ENCODE results near the gene PPP4R1. TPM values are rescaled to one million over a fixed set of nuclear protein-coding genes. Genes with fewer than 3 reads are reported as not detected.
"Not testable (repeated sequence)": the region's sequence is repeated elsewhere in the genome, so short reads cannot be mapped to it uniquely, and the experiment has no call there.

PPP4R1 gene
- total RNA-seq (2014; rRNA removed; shearing (Covaris generic)) = 82.5 and 86.4 TPM in 2 replicates

GRCh38 chr18:9614401-9615279, at the start of gene PPP4R1:
TSS of gene PPP4R1 (minus strand) at chr18:9614559. CDS start at chr18:9614484, 75 bp downstream.
- DNase-seq (ENCODE audit: low read depth) = peak; percentile 77

- DNase-seq (ENCODE audit: low read depth) = peak; percentile 32
These were observed 49.0 kb upstream of the PPP4R1 start for GRCh38 chr18:9663377-9663776.

- peak; percentile 45 for DNase-seq (ENCODE audit: low read depth)
These were observed 47.2 kb upstream of the PPP4R1 start for GRCh38 chr18:9661564-9661963.

GRCh38 chr18:9659499-9660375, 45.4 kb upstream of the PPP4R1 start:
- DNase-seq (ENCODE audit: low read depth) = no peak

DNA sequence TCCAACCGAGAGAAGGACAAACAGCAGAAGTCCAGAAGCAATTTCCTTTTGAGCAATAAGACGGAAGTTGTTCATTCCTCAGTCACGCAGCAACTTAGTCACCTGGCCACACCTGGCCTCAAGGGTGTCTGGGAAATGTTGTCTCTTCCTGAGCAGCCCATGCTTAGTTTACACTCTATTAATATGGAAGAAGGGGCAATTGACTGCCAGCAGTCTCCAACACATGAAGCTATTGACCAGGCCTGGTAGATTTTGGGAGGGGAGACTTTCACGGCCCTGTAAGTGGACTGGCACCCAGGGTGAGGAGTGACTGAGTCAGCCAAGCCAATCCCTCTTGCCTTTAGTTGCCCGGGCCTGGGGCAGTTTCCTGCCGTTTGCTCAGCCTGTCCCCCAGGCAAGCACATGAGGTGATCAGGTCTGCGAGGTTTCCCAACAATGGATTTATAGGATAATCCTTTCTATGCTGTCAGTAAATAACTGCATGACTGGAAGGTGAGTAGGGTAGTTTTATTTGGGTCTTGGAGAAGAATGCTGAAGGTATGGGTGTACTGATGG, 43.8 kb upstream of the PPP4R1 start:
- DNase-seq (ENCODE audit: low read depth) = peak; percentile 56

- DNase-seq (ENCODE audit: low read depth) = no peak
These were observed 40.9 kb upstream of the PPP4R1 start for GRCh38 chr18:9655232-9655767.

DNA sequence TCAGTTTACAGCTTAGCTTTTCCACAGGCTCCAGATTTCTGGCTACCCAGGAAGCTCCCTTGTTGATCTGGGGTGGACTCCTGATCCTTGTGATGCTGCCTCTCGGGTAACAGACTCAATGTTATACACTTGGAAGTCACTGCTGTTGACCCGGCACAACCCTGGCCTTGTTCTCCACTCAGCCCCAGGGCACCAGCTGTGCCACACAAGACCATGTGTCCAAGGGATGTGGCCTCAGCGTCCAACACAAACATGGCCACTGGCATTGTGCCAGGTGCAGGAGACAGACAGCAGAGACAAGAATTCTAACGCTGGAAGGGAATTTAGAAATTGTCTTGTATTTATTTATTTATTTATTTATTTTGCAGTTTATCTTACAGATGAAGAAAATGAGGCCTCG, 39.0 kb upstream of the PPP4R1 start:
- DNase-seq (ENCODE audit: low read depth) = peak; percentile 74

GRCh38 chr18:9649164-9649540, 34.8 kb upstream of the PPP4R1 start:
- no peak for DNase-seq (ENCODE audit: low read depth)

DNA sequence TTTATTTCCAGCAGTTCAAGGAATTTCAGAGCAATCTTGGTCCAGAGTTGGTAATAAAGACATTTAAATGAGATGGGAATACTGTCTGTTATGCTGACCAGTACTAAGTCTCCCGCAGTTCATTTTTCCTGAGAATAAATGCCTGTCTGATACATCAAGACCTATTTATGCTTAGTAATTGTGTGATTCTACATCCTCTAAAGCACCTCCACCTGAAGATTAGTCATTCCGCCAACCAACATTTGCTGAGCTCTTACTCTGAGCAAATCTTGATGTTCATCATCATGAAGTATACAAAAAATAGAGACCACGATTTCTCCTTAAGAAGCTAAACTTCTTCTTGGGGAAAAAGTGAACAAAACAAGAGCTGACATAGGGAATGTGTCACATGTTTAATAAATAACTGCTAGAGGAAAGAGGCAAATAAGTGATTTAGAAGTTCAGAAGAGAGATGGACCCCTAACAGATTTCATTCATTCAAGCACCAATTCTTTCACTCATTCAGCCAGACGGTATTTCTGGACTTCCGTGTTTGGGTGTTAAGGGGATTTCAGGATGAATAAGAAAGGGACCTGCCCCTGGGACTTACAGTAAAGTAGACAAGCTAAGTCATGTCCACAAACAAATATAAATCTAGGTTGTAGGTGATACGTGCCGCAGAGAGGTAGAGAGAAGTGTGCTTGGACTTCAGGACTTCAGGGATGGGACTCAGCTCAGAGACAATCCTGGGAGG, 34.2 kb upstream of the PPP4R1 start:
- no peak for DNase-seq (ENCODE audit: low read depth)

DNA sequence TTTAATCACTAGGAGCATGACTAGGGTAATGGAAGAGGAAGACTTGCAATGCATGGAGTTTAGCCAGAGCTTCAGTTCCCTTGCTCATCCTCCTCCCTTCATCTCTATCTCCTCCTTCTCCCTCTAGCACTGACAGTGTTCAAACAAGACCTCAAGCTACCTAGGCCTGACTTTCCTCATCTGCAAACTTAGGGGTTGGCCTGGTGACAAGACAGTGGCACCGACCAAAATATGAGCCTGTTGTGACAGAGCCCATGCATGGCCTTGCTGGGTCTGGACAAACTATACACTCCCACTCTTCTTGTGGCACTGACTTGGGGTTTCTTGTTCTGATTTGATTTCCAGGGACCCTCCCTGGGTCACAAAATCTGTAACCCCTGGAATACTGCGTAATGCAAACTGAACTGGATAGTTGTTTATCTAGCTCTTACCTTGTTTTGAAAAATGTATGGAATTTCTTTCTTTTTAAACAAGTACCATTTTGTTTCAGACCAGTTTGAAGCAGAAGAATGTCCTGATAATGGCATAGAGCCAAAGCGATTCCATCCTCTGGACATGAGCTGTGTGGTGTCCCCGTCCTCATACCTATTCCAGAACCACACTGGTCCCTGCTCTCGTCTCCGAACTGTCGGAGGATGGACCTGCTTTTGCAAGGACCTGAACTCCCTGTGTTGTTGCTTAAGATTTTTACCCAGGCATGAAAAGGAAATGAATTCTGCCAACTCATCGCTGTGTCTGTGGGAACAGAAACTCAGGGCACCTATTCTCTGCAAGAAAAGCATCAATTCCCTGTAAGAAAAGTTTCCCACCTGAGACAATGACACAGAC, 33.4 kb upstream of the PPP4R1 start:
- peak; percentile 37 for DNase-seq (ENCODE audit: low read depth)

- peak; percentile 98 for DNase-seq (ENCODE audit: low read depth)
These were observed 29.2 kb upstream of the PPP4R1 start for GRCh38 chr18:9643549-9643948.

DNA sequence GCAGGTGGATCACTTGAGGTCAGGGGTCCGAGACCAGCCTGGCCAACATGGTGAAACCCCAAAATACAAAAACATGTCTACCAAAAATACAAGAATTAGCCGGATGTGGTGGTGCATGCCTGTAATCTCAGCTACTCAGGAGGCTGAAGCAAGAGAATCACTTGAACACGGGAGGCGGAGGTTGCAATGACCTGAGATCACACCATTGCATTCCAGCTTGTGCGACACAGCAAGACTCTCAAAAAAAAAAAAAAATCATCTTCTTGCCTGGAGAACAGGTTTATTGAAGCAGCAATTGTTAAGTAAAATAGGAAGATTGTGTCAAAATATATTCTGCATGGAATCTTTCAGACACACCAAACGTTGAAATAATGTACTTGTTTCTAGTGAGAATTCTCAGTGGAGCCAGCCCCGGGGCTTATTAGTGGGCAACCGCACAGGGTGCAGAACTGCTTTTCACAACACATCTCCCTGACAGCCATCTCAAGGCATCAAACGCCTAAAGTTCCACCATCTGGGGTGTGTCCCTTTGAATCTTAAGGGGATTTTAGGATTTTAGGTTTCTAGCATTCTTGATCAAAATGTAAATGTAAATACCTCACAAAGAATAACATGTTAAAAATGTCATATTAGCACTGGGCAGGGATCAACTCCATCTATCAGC, 28.6 kb upstream of the PPP4R1 start:
- DNase-seq (ENCODE audit: low read depth) = peak; percentile 85

GRCh38 chr18:9641081-9641480, 26.7 kb upstream of the PPP4R1 start:
- not testable (repeated sequence) for DNase-seq (ENCODE audit: low read depth)

DNA sequence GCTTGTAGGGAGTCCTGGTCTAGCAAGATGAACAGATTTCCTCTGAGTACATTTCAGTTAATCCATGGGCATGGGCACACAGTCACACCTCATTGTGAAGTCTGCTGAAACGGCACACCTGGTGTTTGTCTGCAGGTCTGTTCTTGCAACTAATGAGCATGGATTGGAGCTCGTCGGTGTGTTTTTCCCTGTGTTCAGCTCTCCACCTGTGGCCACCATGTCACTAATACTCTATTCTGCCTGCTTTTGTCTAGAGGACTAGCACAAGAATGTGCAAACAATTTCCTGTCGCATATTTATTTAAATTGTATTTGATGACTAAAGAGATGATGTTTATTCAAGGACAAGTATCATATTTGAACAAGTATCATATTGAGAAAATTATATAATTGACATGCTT, 24.5 kb upstream of the PPP4R1 start:
- no peak for DNase-seq (ENCODE audit: low read depth)

- peak; percentile 67 for DNase-seq (ENCODE audit: low read depth)
These were observed 22.8 kb upstream of the PPP4R1 start for GRCh38 chr18:9637036-9637767.

DNA sequence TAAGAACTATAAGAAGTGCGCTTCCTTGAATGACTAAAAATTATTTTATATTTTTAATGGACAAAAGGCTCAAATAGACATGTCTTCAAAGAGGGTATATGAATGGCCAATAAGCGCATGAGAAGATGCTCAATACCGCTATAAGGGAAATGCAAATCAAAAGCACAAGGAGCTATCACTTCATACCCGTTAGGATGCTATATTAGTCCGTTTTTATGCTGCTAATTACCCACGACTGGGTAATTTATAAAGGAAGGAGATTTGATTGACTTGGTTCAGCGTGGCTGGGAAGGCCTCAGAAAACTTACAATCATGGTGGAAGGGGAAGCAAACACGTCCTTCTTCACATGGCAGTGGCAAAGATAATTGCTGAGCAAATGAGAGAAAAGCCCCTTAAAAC, 20.5 kb upstream of the PPP4R1 start:
- no peak for DNase-seq (ENCODE audit: low read depth)

DNA sequence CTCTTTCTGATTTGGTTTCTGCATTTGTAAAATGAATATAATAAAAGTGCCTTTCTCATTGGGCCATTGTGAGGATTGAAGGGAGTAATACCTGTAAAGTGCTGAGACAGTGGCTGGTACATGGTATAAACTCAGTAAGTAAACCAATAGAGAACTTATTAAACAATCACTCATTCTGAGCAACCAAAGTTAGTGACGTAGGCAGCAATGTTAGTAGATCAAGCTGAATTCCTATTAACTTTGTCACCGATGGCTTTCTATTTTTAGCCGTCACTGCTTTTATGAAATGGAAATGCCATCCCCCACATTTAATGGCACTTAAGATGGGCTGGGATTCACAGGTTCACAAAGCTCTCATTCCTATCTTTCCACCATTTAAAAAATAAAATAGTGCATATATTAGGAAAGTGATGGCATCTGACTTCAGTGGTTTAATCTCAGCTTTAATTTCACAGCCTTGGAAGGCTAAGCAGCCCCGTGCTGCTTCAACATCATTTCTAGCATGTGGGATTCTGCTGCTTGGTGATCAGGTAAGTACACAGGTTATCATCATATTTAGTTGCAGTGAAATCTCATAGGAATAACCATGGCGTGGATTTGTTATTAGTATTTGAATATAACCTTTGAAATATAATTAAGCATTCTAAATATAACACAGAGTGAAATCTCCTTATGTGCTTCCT, 17.6 kb upstream of the PPP4R1 start:
- peak; percentile 93 for DNase-seq (ENCODE audit: low read depth)

GRCh38 chr18:9630444-9630843, 16.1 kb upstream of the PPP4R1 start:
- no peak for DNase-seq (ENCODE audit: low read depth)

DNA sequence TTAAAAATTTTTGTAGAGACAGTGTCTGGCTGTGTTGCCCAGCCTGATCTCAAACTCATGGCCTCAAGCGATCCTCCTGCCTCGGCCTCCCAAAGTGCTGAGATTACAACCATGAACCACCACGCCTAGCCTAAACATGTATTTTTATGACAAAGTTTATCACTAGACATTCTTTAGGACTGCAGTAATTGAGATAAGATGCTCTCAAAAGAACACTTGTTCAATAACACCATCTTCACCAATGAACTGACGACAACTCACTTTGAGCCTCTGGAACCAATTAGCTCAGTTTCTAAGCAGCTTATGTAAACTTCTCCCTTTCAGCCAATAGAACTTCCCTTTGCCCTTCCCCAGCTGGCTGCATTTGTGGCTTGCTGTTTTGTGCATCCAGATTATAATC, 15.3 kb upstream of the PPP4R1 start:
- no peak for DNase-seq (ENCODE audit: low read depth)
